CD14-positive monocyte (primary cell): ENCODE results near the gene TLR7. TPM values are rescaled to one million over a fixed set of nuclear protein-coding genes. Genes with fewer than 3 reads are reported as not detected.
A peak's percentile ranks its signal among the peaks of the same experiment; 100 is the strongest.

Experiments
- DNase-seq, 3 donors: peaks; one replicate each; pipeline ENCODE4 v3.0.0-alpha.2; 2011 to 2022
- H2AFZ ChIP-seq: 2 replicates; pipeline ENCODE4 v1.6.0; 2012; ENCODE audit warnings: mild to moderate bottlenecking, low read depth, low read length, inconsistent platforms; ENCODE audit not compliant: insufficient read depth, poor library complexity, severe bottlenecking
- H3K27ac ChIP-seq, 2 donors: 1 replicate in 1 of 2; 2 replicates in 1 of 2; pipeline ENCODE4 v1.5.1; 2012 to 2013; ENCODE audit warnings: low read length in 2 of 2, control low read depth in 1 of 2, inconsistent platforms in 1 of 2, low read depth in 1 of 2, mild to moderate bottlenecking in 1 of 2
- H3K27me3 ChIP-seq, 2 donors: one replicate each; pipeline versions ENCODE4 v1.6.0 to v1.6.1; 2011 to 2013; ENCODE audit warnings: low read length in 2 of 2; ENCODE audit not compliant: control insufficient read depth in 2 of 2, insufficient read depth in 2 of 2
- H3K36me3 ChIP-seq, 2 donors: replicated peaks in 1 of 2; 1 replicate in 1 of 2; 2 replicates in 1 of 2; pipeline versions ENCODE4 v1.5.1 to v1.6.1; 2012 to 2013; ENCODE audit warnings: low read length in 2 of 2, control low read depth in 1 of 2, inconsistent platforms in 1 of 2, mild to moderate bottlenecking in 1 of 2; ENCODE audit not compliant: insufficient read depth in 2 of 2, control insufficient read depth in 1 of 2
- H3K4me1 ChIP-seq, 2 donors: 1 replicate in 1 of 2; 2 replicates in 1 of 2; pipeline versions ENCODE4 v1.5.1 to v1.6.1; 2012 to 2013; ENCODE audit warnings: low read length in 2 of 2, control low read depth in 1 of 2, inconsistent platforms in 1 of 2, mild to moderate bottlenecking in 1 of 2, moderate library complexity in 1 of 2; ENCODE audit not compliant: insufficient read depth in 2 of 2, control insufficient read depth in 1 of 2
- H3K4me2 ChIP-seq: replicated peaks from 2 replicates; pipeline ENCODE3; 2012; ENCODE audit warnings: low read length, moderate library complexity, mild to moderate bottlenecking; ENCODE audit not compliant: poor library complexity, severe bottlenecking; ENCODE audit errors: extremely low read depth
- H3K4me3 ChIP-seq, 3 experiments: fragments of 200-600 bp in 1 of 3; sonication (generic) in 1 of 3; replicated peaks in 1 of 3; 1 replicate in 2 of 3; 2 replicates in 1 of 3; pipeline ENCODE4 v1.5.1; 2011 to 2013; ENCODE audit warnings: low read length in 3 of 3, mild to moderate bottlenecking in 3 of 3, control low read depth in 2 of 3, low read depth in 2 of 3, inconsistent platforms in 1 of 3, moderate library complexity in 1 of 3
- H3K79me2 ChIP-seq: 2 replicates; pipeline ENCODE4 v1.6.0; 2012; ENCODE audit warnings: mild to moderate bottlenecking, control low read depth, inconsistent platforms, low read length, moderate library complexity; ENCODE audit not compliant: insufficient read depth
- H3K9ac ChIP-seq: 2 replicates; pipeline ENCODE4 v1.6.0; 2017; ENCODE audit warnings: low read length, mild to moderate bottlenecking; ENCODE audit not compliant: insufficient read depth, poor library complexity, severe bottlenecking
- H3K9me3 ChIP-seq, 2 donors: replicated peaks in 1 of 2; 1 replicate in 1 of 2; 2 replicates in 1 of 2; pipeline versions ENCODE4 v1.5.1 to v1.6.1; 2012 to 2013; ENCODE audit warnings: low read length in 2 of 2, control low read depth in 1 of 2; ENCODE audit not compliant: control insufficient read depth in 1 of 2, insufficient read depth in 1 of 2
- H4K20me1 ChIP-seq: 2 replicates; pipeline ENCODE4 v1.6.0; 2012; ENCODE audit warnings: mild to moderate bottlenecking, low read length, control low read depth, moderate library complexity; ENCODE audit not compliant: insufficient read depth
- H3K27ac Mint-ChIP-seq, 7 donors: one replicate each; pipeline ENCODE4 v1.8.0; 2020; ENCODE audit warnings: mild to moderate bottlenecking in 7 of 7, mixed read lengths in 7 of 7, moderate library complexity in 6 of 7, inconsistent platforms in 2 of 7
- H3K27me3 Mint-ChIP-seq, 3 donors: one replicate each; pipeline ENCODE4 v1.8.0; 2021 to 2022; ENCODE audit warnings: low read depth in 3 of 3, mild to moderate bottlenecking in 3 of 3, mixed read lengths in 3 of 3, moderate library complexity in 3 of 3, inconsistent platforms in 1 of 3
- H3K36me3 Mint-ChIP-seq, 2 donors: one replicate each; pipeline ENCODE4 v1.8.0; 2020; ENCODE audit warnings: mixed read lengths in 2 of 2, inconsistent platforms in 1 of 2, mild to moderate bottlenecking in 1 of 2
- H3K4me1 Mint-ChIP-seq: one replicate; pipeline ENCODE4 v1.8.0; 2020; ENCODE audit warnings: mild to moderate bottlenecking, mixed read lengths
- H3K4me3 Mint-ChIP-seq, 2 donors: one replicate each; pipeline ENCODE4 v1.8.0; 2020; ENCODE audit warnings: mild to moderate bottlenecking in 2 of 2, mixed read lengths in 2 of 2, moderate library complexity in 1 of 2
- H3K9me3 Mint-ChIP-seq, 7 donors: one replicate each; pipeline ENCODE4 v1.8.0; 2020 to 2022; ENCODE audit warnings: mixed read lengths in 7 of 7, mild to moderate bottlenecking in 6 of 7, moderate library complexity in 6 of 7, inconsistent platforms in 2 of 7
- CTCF ChIP-seq: fragments of 200-600 bp; IDR thresholded peaks from one replicate; pipeline ENCODE4 v1.8.0; 2022; ENCODE audit warnings: antibody characterized with exemption, mild to moderate bottlenecking
- WGBS: methylation state at CpG from one replicate; pipeline ENCODE4 v1.1.5; 2013; ENCODE audit warnings: missing lambda C conversion rate; ENCODE audit not compliant: insufficient coverage; 5-methylcytosine and 5-hydroxymethylcytosine counted together
- intact Hi-C, 2 donors: fragments of 100-400 bp; cut with micrococcal nuclease; formaldehyde crosslinking; loops; one replicate each; pipeline versions ENCODE4 v1.15.0 to v1.15.1; 2023
- polyA plus RNA-seq, 3 donors: library from polyadenylated mRNA; depleted of rRNA in 1 of 3; unstranded in 2 of 3; stranded (reverse) in 1 of 3; fragments of 300-500 nt in 2 of 3; fragments of >200 nt in 1 of 3; fragmentation: Illumina TruSeq in 2 of 3; gene quantifications; 1 replicate in 2 of 3; 2 replicates in 1 of 3; pipeline ENCODE4 v1.2.3, GENCODE V29; 2012 to 2021

Gene TLR7
- polyA plus RNA-seq, 3 donors, result 4.2 to 27.3 (median 23.0) TPM

- Histone ChIP-seq H3K27ac (no peak overlapping the region), H2AFZ (no peak overlapping the region), H3K36me3 (peaks cover 6 to 52% of the 10 kb centered on the region in 2 donors), H3K9ac (no peak overlapping the region), H3K9me3 (no peaks in the 10 kb centered on the region), H3K4me3 (no peak overlapping the region), H3K27me3 (peaks cover 0 to 13% of the 10 kb centered on the region in 2 donors), H3K4me2 (peak overlapping the region; percentile 70), H3K4me1 (peaks cover 63 to 89% of the 10 kb centered on the region in 2 donors), H4K20me1 (peaks cover 98% of the 10 kb centered on the region), H3K79me2 (peaks cover 99% of the 10 kb centered on the region)
- H3K27ac Mint-ChIP-seq, result peak overlapping the region in 3 of 7 donors; percentile 35 to 52 (median 37)
- intact Hi-C loops, result no loop called here
- DNase-seq, result no peak
- peaks cover 0 to 65% (median 0%) of the 10 kb centered on the region in 3 donors for H3K27me3 Mint-ChIP-seq
- peaks cover 0 to 6% (median 0%) of the 10 kb centered on the region in 7 donors for H3K9me3 Mint-ChIP-seq
- no CpG with 5 or more reads among the region's 5 CpGs for WGBS
- no peak overlapping the region for H3K4me3 Mint-ChIP-seq
- no peak for TF ChIP-seq CTCF
- peaks cover 85% of the 10 kb centered on the region for H3K4me1 Mint-ChIP-seq
- peaks cover 46 to 60% of the 10 kb centered on the region in 2 donors for H3K36me3 Mint-ChIP-seq
Measured at GRCh38 chrX:12912791-12913482, 46.1 kb downstream of the TLR7 start.

GRCh38 chrX:12917753-12918152 lies 50.9 kb downstream of the TLR7 start:
- no peak overlapping the region for H3K4me2 ChIP-seq
- Mint-ChIP-seq H3K27me3 (peaks cover 0 to 59% (median 0%) of the 10 kb centered on the region in 3 donors), H3K4me1 (peaks cover 63% of the 10 kb centered on the region), H3K4me3 (no peak overlapping the region), H3K36me3 (peaks cover 61 to 75% of the 10 kb centered on the region in 2 donors), H3K27ac (peak overlapping the region in 3 of 7 donors; percentile 24 to 89 (median 87)), H3K9me3 (peaks cover 0 to 16% (median 4%) of the 10 kb centered on the region in 7 donors)
- TF ChIP-seq CTCF, result no peak
- H3K27me3 ChIP-seq, result peaks cover 0 to 30% of the 10 kb centered on the region in 2 donors
- H4K20me1 ChIP-seq, result peaks cover 96% of the 10 kb centered on the region
- H2AFZ ChIP-seq, result no peak overlapping the region
- no peak overlapping the region for H3K9ac ChIP-seq
- H3K79me2 ChIP-seq, result peaks cover 93% of the 10 kb centered on the region
- no peak for DNase-seq
- H3K4me3 ChIP-seq, result no peak overlapping the region
- WGBS, result no CpG with 5 or more reads among the region's 2 CpGs
- peaks cover 43 to 62% of the 10 kb centered on the region in 2 donors for H3K4me1 ChIP-seq
- peaks cover 0 to 3% of the 10 kb centered on the region in 2 donors for H3K9me3 ChIP-seq
- H3K36me3 ChIP-seq, result peaks cover 40 to 78% of the 10 kb centered on the region in 2 donors
- intact Hi-C loops, result no loop called here
- peak overlapping the region in 1 of 2 donors; percentile 70 for H3K27ac ChIP-seq
